ENCODE measurements around the gene ZMYM2. TPM values are rescaled to one million over a fixed set of nuclear protein-coding genes. Genes with fewer than 3 reads are reported as not detected.

ZMYM2 gene
- polyA plus RNA-seq, 2 of the 4 experiments (the other 2 are of a cell fraction) = 21.7 to 56.7 TPM

DNA sequence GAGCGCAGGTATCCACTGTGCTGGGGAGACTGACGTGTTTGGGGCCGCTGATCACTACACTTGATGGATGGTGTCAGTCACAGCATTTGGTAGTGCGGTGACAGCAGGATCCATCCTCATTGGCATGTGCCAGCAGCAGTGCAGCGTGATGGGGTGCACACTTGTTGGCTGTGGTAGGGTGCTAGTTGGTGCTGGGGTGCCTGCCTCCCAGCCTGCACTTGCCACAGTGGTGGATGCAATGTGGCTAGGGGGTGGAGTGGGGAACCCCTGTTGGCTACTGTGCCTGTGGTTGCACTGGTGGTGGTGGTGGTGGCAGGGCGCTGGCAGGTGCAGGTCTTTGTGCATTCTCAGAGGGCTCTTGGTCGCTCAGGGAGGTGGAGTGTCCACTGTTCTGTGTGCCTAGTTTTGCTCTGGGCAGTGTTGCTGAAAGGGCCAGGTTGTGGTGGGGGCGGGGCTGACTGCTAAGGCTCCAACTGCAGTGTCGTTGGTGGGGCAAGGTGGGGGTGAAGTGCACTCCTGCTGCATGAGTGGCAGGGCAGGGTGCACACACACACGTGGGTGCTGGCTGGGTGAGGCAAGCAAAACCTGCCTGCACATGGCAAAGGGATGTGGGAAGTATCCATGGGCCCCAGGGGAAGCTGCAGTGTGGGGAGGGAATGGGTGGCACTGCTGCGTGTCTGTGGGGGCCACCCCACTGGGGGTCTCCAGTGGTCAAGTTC lies 84.8 kb downstream of the ZMYM2 start:
- no peak for FAIRE-seq
- no peak overlapping the region for H3K4me2 ChIP-seq
- CTCF ChIA-PET = no interaction called here
- no peak overlapping the region for H3K27ac ChIP-seq
- peak in 1 of 2 experiments; percentile 30; a peak in 1 of 6 replicates for ATAC-seq
- 100% methylated on average over 5 of the region's 11 CpGs for WGBS (ENCODE audit: missing lambda C conversion rate)
- H3K9me3 ChIP-seq = no peaks in the 10 kb centered on the region
- DNase-seq (ENCODE audit: low read depth in 1 of 2, low spot score in 1 of 2) = no peak
- POLR2A ChIA-PET = no interaction called here
- TF ChIP-seq SREBF2 (IDR thresholded peaks at IDR 0.05) (no peak), RCOR1 (IDR thresholded peaks at IDR 0.05; ENCODE audit: low read depth, low read length) (no peak), ESRRA (IDR thresholded peaks at IDR 0.05; ENCODE audit: borderline replicate concordance, low read length) (no peak), CHD4 (IDR thresholded peaks at IDR 0.05; ENCODE audit: borderline replicate concordance) (no peak), MAZ (IDR thresholded peaks at IDR 0.05; ENCODE audit: borderline replicate concordance, low read depth, low read length) (no peak), CHD2 (IDR thresholded peaks at IDR 0.05; ENCODE audit: low read length, partially characterized antibody) (no peak)
- TF ChIP-seq, protein P1, sequence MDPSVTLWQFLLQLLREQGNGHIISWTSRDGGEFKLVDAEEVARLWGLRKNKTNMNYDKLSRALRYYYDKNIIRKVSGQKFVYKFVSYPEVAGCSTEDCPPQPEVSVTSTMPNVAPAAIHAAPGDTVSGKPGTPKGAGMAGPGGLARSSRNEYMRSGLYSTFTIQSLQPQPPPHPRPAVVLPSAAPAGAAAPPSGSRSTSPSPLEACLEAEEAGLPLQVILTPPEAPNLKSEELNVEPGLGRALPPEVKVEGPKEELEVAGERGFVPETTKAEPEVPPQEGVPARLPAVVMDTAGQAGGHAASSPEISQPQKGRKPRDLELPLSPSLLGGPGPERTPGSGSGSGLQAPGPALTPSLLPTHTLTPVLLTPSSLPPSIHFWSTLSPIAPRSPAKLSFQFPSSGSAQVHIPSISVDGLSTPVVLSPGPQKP (IDR thresholded peaks at IDR 0.05; ENCODE audit: low read depth, low read length) = no peak
- TF ChIP-seq, protein P2, sequence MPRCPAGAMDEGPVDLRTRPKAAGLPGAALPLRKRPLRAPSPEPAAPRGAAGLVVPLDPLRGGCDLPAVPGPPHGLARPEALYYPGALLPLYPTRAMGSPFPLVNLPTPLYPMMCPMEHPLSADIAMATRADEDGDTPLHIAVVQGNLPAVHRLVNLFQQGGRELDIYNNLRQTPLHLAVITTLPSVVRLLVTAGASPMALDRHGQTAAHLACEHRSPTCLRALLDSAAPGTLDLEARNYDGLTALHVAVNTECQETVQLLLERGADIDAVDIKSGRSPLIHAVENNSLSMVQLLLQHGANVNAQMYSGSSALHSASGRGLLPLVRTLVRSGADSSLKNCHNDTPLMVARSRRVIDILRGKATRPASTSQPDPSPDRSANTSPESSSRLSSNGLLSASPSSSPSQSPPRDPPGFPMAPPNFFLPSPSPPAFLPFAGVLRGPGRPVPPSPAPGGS (IDR thresholded peaks at IDR 0.05) = no peak
- H3K4me3 ChIP-seq = no peak overlapping the region
- no peaks in the 10 kb centered on the region; the same call in 2 of the 3 replicates for H3K4me1 ChIP-seq

DNA sequence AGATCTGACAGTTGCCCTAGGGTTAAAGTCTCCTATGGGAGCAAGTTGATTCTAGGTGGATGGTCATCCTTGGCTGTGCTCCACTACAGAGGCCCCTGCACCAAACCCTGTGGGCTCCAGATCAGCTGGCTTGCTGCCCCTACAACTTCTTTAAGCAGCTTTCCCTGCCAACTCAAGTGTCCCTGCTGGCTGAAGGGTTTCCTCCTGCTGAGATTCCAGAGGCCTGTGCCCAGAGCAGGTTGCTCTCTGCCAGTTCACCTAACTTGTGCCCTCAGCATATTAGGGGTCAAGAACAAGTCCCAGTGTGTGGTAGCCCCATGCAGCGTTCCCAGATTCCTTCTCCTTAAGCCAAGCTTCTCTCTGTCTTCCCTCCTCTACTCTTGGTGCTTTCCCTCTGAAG lies 85.6 kb downstream of the ZMYM2 start:
- WGBS (ENCODE audit: missing lambda C conversion rate) = 87% methylated on average over 1 of the region's 1 CpG
- 0 out of 6 replicates have a peak, but pooled peaks of 1 of the 2 experiments have one; percentile 13 for ATAC-seq
- Histone ChIP-seq H3K4me3 (no peak overlapping the region), H3K27ac (no peak overlapping the region), H3K9me3 (no peaks in the 10 kb centered on the region), H3K4me1 (no peaks in the 10 kb centered on the region; the same call in 2 of the 3 replicates), H3K4me2 (no peak overlapping the region)
- no peak for DNase-seq (ENCODE audit: low read depth in 1 of 2, low spot score in 1 of 2)
- CTCF ChIA-PET = no interaction called here
- no peak for FAIRE-seq
- POLR2A ChIA-PET = no interaction called here
- no peak for TF ChIP-seq TP53 (CRISPR knock-in tag; IDR thresholded peaks at IDR 0.05)
- TF ChIP-seq, protein P3, sequence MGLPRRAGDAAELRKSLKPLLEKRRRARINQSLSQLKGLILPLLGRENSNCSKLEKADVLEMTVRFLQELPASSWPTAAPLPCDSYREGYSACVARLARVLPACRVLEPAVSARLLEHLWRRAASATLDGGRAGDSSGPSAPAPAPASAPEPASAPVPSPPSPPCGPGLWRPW (IDR thresholded peaks at IDR 0.05) = no peak
- TF ChIP-seq CHD4 (IDR thresholded peaks at IDR 0.05; ENCODE audit: borderline replicate concordance) = no peak
- TF ChIP-seq, protein P4, sequence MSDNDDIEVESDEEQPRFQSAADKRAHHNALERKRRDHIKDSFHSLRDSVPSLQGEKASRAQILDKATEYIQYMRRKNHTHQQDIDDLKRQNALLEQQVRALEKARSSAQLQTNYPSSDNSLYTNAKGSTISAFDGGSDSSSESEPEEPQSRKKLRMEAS (IDR thresholded peaks at IDR 0.05) = no peak
- no peak for TF ChIP-seq HOXA7 (CRISPR knock-in tag; IDR thresholded peaks at IDR 0.05)
- no peak for TF ChIP-seq NFE2L2 (conservative IDR thresholded peaks at IDR 0.05; ENCODE audit: low read length)
- TF ChIP-seq CEBPB (IDR thresholded peaks at IDR 0.05) = no peak
- TF ChIP-seq EP300 (IDR thresholded peaks at IDR 0.05) = no peak
- no peak for TF ChIP-seq CBX2 (IDR thresholded peaks at IDR 0.05; ENCODE audit: borderline replicate concordance, low read depth)
- no peak for TF ChIP-seq RNF2 (IDR thresholded peaks at IDR 0.05; ENCODE audit: borderline replicate concordance, low read depth)
- TF ChIP-seq, protein P2 (IDR thresholded peaks at IDR 0.05) = no peak
- TF ChIP-seq SMC3 (IDR thresholded peaks at IDR 0.05) = no peak

Data from A549 (cell line).